ENCODE data around the gene CACNG3.
"Not testable (repeated sequence)": the region's sequence is repeated elsewhere in the genome, so short reads cannot be mapped to it uniquely, and the experiment has no call there.

The CACNG3 gene

DNA sequence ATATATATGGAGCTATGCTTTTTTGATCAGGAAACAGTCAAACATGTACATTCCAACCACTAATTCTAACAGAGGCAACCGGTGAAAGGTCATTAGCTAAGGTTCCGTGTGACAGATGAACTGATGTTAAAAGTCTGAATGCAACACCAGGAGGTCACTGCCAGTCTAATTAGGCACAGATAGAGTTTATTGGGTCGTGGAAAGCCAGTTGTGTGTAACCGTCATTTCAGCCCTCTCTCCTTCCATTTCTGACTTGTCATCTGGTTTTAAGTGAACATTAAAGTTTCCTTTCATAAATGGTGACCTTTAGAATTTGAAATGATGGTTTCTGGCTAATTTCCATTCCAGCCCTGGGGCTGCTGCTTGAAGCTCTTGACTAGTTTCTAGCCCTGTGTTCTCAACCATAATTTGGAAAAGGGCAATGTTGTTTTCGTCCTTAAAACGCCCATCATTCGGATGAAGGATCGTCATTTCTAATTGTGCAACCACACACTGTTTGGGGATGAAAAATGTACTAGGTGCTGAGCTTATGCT lies 23.9 kb downstream of the CACNG3 start:
- no peak for DNase-seq

DNA sequence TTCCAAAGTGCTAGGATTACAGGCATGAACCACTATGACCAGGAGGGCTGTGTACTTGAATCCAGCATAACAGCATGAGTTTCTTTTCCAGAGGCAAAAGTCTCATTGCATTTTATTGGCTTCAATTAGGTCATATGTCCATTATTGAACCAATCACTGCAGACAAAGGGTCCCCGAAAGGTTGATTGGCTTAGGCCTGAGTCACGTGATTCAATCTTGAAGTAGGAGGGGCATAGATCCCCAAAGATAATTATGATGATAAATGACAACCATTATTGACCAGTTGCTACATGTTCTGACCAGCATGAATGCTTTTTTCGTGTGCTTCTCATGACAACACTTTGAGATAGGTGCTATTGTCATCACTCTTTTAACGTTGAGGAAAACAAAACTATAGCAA lies 25.3 kb downstream of the CACNG3 start:
- no peak for DNase-seq

DNA sequence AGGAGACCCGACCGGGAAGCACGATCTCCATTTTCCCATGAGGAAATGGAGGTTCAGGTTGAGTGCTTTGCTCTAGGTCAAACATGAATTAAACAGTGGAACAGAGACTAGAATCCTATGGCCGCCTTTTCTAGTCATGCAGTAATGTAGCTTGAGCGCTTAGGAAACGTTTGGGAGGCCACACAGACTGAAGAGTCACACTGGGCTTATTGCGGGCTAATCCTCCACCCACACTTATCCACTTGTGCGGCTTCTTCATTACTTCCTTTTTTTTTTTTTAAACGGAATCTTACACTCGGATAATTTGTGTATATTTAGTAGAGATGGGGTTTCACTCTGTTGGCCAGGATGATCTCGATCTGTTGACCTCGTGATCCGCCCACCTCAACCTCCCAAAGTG lies 26.0 kb downstream of the CACNG3 start:
- no peak for DNase-seq

DNA sequence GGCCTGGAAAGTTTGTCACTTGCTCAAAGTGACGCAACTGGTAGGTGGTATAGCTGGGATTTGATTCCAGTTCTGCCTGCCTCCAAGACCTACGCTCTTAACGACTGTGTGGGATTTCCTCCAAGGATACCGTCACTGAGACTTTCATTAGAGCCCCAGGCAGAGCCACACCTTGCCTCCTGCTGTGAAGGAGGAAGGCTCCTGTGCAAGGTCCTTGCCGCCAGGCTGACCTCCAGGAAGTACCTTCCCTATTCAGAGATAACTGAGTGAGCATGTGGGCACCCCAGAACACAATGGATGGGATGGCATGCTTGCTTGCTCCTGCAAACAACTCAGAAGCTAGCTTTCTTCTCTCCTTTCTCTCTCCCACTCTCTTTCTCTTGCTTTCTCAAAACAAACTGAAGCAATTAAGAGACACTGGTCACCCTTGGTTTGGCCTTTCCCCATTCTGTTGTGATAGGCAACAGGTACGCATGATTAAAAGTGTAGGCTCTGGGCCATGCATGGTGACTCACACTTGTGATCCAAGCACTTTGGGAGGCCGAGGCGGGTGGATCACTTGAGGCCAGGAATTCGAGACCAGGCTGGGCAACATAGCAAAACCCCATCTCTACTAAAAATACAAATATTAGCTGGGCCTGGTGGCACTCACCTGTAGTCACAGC lies 30.7 kb downstream of the CACNG3 start:
- DNase-seq, result no peak

DNA sequence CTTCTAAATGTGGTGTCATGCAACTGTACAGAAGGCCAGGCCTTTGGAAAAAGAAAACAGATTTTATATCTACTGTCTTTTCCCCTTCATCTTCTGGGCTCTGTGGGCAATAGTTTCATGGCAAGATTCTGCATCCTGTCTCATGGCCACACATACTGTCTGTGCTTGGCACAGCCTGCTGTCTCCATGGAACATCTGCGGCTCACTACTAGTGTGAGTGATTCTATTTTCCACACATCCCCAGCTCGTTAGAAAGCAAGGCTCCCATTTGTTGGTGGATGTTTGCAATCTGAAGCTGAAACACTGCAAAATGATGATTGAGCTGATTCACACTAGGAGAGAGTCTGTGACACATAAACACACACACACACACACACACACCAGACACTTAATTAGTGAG lies 32.4 kb downstream of the CACNG3 start:
- DNase-seq, result no peak

DNA sequence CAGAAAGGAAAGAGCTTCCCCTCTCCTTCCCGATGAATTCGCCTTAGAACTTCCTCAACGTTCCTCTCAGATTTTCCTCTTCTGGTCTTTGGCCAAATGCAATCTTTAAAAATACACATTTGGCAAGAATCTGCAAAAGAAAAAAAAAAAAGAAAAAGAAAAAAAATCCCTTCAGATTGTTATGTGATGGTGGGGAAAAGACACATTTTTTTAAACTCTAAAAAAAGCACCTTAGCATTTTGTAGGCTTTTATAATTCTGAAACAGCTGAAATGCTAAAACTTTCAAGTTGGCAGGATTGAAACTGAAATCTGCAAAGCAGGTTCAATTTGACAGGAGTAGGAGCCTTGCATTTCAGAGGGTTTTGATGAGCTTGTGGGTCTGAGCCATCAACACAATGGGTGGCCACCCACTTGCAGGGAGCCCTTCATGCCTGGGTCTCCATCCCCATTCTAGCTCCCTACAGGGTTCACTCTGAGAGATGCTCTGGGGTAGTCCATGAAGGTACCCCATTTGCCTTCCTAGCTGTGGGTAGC lies 33.1 kb downstream of the CACNG3 start:
- no peak for DNase-seq

DNA sequence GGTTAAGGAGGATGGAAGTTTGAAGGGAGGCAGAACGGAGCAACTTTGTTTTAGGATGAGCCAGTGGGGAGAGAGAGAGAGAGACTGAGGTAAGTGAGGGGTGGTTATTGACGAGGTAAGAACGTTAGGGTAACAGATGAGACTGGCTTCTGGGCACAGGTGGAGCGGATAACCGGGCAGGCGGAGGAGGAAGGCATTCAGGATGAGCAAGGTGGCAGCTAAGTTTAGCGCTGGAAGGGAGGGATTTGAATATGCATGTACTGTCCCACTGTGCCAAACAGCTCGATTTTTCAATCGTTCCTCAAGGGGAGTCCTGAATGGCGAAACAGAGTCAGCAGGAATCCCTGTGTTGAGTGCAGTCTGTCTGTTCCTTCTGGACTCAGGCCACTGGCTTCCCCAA lies 35.8 kb downstream of the CACNG3 start:
- no peak for DNase-seq

DNA sequence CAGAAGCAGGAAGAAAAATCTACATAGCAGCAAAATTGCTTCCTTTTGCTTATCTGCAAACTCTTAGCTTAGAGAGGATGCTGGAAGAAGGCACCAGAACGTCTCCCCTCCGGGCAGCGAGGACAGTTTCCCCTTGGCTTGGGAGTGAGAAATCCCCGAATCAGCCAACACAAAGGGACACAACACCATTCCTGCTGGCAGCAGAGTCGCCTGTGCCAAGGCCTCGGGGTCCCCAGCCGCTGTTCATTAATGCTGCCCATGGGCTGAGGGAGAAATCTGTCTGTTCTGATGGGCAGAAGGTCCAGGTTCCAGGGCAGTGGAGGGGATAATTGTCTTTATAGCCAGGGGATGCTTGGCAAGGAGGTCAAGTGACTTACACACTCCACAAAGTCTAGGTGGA lies 38.0 kb downstream of the CACNG3 start:
- DNase-seq, result no peak

DNA sequence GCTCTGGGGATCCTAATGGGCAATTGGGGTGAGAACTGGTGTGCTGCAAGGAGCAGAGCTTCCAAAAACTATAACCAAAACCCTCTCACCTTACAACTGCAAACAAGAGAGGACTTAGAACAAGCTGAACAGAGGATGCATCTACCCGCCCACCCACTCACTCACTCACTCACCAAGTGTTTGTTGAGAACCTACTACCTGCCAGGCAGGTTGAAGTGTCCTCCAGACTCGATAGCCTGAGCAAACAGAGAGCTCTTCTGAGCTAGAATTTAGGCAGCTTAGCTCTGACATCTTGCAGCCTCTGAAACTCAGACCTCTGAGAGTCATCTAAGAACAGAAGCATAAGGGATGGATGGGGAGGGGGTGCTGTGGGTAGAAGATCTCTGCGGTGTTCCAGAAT lies 41.2 kb downstream of the CACNG3 start:
- DNase-seq, result no peak

DNA sequence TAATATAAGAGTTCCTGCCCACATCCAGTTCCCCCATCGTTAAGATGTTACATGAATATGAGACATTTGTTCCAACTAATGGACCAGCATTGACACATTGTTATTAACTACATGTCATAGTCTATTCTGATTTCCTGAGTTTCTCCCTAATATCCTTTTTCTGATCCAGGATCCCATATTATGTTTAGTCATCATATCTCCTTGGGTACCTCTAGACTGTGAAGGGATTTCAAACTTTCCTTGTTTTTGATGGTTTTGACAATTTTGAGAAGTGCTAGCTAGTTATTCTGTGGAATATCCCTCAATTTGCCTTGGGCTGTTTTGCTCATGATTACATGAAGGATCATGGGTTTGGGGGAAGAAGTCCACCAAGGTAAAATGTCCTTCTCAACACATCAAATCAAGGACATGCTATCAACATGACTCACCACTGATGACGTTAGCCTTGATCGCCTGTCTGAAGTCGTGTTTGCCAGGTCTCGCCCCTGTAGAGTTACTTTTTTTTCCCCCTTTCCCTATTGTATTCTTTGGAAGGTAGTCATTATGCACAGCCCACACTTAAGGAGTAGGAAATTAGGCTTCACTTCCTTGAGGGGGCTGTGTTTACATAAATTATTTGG lies 42.5 kb downstream of the CACNG3 start:
- DNase-seq, result no peak

DNA sequence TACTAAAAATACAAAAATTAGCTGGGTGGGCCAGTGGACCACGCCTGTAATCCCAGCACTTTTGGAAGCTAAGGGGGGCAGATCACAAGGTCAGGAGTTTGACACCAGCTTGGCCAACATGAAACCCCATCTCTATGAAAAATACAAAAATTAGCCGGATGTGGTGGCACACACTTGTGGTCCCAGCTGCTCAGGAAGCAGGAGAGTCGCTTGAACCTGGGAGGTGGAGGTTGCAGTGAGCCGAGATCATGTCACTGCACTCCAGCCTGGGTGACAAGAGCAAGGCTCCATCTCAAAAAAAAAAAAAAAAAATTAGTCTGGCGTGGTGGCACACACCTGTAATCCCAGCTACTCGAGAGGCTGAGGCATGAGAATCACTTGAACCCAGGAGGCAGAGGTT lies 44.6 kb downstream of the CACNG3 start:
- DNase-seq, result not testable (repeated sequence)

DNA sequence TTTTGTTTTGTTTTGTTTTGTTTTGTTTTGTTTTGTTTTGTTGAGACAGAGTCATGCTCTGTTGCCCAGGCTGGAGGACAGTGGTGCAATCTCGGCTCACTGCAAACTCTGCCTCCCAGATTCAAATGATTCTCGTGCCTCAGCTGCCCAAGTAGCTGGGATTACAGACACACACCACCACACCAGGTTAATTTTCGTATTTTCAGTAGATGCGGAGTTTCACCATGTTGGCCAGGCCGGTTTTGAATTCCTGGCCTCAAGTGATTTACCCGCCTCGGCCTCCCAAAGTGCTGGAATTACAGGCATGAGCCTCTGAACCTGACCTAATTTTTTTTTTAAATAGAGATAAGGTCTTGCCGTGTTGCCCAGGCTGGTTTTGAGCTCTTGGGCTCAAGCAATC lies 46.5 kb downstream of the CACNG3 start:
- DNase-seq, result no peak

DNA sequence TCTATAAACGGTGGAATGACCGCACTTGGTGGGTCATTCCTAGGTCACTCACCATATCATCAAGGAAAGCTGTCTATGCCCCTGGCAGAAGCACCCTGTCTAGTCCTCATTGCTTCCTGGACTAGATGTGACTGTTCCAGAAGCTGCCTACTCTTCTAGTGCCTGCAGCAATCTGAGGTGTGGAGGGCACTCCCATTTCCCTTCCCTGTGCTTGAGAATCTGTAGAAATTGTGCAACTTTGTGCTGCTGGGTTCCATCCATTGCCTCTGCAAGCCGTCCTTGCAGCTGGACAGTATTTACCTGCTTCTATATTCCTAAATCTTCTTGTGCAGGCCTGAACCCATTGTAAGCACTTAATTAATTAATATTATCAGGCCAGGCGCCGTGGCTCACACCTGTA lies 52.1 kb downstream of the CACNG3 start:
- no peak for DNase-seq

DNA sequence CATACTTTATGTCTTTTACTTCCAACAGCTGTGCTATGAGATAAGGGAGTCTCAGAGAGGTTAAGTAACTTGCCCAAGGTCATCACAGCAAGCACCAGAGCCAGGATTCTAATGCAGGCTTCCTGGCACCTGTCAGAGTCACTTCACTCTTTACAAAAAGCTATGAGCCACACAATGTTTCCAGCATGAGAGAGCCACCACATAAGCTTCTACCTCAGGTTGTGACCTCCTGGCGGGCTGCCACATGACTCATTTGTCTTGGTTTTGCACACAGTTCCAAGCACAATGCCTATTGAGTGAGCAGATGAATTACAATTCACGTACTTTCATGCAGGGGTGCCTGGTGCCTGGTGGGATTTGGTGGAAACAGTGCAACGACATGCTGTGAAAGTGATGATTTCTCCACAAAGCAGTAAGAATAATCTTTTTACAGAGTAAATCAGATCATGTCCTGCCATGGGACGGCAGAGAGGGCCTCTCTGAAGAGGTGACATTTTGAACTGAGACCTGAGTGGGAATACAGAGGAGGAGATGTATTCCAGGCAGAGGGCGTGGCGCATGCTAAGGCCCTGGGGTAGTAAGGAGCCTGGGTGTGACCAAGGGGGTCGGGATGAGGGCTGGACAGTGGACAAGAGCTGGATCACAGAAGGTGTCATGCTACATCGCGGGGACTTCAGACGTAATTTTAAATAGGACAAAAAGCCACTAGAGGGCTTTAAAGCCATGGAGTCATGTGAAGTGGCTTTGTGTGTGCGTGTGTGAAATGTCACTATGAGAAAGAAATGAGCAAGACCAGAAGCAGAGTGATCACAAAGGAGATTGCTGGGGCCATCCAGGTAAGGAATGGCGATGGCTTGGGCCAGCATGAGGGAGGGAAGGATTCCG lies 53.4 kb downstream of the CACNG3 start:
- DNase-seq, result no peak

DNA sequence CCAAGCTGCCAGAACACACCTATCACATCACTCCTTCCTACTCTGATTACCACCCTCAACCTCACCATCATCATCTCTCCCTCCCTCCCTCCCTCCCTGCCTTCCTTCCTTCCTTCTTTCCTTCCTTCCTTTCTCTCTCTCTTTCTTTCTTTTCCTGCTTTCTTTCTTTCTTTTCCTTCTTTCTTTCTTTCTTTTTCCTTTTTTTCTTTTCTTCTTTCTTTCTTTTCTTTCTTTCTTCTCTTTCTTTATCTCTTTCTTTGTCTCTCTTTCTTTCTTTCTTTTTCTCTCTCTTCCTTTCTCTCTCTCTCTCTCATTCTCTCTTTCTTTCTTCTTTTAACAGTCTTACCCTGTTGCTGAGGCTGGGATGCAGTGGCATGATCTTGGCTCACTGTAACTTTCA lies 59.2 kb downstream of the CACNG3 start:
- no peak for DNase-seq

DNA sequence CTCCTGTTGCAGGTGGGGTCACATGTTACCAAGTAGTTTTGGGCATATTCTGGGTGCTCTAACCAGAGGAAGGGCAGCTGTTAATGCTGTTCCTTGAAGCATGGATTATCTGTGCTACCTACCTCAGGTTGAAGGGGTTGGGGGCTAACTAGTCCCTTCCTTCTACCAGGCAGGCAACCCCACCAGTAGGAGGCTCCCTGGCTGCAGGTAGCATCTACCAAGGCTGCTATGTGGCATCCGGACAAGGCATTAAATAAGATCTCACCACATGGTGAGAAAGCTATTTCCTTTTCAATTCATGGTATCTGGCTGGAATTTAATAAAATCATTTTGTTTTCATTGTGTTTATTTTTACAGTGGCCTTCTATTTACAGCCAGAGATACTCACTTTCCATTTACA lies 62.5 kb downstream of the CACNG3 start:
- no peak for DNase-seq

DNA sequence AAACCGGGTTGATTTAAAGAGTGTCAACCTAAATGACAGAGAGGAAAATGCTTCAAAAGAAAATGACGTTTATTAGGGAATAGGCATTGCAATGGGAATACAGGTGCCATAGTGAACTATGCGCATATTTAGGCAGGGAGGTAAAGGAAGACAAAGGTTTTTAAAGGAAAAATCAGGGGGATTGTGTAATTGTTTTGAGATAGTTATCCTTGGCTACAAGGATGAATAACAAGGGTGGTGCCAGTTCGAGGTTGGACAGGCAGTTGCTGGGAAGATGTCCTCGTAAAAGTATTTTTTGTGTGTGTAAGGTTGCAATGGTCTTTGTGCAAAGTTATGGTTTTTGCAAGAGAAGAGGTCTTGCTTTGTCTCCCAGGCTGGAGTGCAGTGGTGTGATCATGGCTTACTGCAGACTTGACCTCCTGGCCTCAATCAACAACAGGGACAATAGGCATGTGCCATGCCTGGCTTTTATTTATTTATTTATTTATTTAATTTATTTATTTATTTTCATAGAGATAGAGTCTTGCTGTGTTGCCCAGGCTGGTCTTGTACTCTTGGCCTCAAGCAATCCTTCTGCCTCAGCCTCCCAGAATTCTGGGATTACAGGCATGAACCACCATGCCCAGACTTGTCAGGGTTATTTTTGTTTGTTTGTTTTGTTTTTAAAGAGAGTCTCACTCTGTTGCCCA lies 63.1 kb downstream of the CACNG3 start:
- no peak for DNase-seq

DNA sequence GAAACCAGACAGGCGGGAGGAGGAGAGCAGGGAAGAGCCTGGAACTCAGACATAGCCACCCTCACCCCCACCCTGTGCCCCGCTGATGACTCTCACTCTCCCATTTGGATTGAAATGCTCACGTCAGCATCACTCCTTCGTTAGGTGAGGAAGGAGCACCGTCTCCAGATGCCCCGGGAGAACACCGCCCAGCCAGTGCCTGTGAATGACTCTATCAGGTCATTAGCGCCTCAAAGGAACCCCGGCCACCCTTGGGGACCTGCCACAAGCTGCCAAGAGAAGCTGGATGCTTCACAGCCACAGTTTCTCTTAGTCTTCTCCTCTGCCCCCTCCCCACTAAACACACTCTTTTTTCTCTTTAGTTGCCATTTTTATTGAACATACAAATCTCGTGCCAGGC lies 66.0 kb downstream of the CACNG3 start:
- DNase-seq, result no peak

DNA sequence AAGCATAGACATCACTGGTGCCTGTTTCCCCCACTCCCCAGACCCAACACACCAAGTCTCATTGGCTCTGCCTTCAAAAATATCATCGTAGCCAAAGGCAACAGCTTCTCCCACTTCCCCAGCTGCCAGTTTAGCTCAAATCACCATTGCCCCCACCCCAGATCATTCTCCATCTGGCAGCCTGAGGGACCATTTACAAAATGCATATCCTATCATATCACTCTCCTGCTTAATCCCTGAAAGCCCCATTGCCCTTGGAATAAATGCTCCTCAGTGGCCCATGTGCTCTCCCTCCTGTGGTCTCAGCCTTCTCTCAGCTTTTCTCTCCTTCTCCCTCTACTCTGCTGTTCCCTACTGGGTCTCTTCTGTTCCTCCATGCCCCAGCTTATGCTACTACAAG lies 68.3 kb downstream of the CACNG3 start:
- no peak for DNase-seq

DNA sequence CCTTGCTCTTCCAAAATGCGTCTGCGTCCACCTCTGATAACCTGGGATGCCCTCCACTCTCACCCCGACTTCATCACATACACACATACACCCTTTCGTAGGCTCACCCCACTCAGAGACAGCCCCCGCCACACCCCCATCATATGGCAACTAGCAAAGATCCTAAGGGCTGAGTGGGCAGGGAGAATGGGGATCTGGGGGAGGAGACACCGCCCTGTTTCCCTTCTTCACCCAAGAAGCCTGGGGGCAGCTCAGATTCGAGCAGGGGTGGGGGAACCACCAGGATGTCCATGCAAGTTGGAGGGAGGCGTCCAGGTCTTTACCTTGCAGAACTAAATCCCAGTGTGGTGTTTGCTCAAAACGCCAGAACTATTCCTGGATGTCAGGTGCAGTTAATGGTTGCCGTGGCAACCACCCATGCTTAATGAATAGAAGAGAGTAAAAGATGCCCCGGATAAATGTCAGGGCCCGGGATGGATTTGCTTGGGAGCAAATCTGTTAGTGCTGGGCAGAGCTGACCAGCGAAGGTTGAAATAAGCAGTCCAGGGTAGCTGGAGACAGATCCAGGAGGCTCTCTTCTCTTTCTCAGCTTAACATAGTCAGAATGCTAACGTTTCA lies 72.8 kb downstream of the CACNG3 start:
- DNase-seq, result no peak

DNA sequence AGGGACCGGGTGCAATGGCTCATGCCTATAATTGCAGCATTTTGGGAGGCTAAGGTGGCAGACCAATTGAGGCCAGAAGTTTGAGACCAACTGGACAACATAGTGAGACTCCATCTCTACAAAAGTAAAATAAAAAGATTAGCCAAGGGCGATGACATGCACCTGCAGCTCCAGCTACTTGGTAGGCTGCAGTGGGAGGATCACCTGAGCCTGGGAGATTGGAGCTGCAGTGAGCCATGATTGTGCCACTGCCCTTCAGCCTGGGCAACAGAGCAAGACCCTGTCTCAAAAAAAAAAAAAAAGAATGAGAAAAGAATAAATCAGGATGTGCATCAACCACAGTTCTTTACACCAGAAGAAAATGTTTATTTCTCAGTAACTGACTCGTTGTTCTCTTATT lies 76.0 kb downstream of the CACNG3 start:
- no peak for DNase-seq

DNA sequence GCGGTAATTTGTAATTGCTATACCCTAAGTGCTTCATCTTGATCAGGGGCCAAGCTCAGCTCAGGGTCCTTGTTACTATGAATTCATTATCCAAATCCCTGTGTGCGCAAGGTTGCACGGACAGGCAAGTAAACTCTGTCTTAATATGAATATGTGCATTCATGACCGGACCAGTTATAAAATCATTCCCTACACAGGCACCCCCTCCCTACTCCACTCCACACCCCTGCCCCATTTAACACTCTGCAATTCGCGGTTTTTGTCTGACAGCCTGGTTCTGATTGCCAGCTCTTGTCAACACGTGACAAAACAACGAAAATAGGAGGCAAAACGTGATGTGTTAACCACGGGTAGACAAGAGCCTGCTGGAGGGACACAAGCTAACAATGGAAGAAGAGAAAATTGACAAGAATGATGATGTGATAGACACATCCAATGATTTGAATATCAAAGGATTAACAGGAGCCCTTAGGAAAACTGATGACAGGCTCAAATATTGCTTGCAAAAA lies 76.5 kb downstream of the CACNG3 start:
- no peak for DNase-seq
